Ureter (tissue), 1 donor: ENCODE results near the gene ADAP1. TPM values are rescaled to one million over a fixed set of nuclear protein-coding genes. Genes with fewer than 3 reads are reported as not detected.
A peak's percentile ranks its signal among the peaks of the same experiment; 100 is the strongest.

Experiments
- DNase-seq: peaks from one replicate; pipeline ENCODE4 v3.0.0-alpha.2; 2020; ENCODE audit warnings: low spot score
- total RNA-seq: library from RNA; stranded (reverse); gene quantifications from one replicate; pipeline ENCODE4 v1.2.4, GENCODE V29; 2023
- donor health status: DM: yes; HTN: yes; CAD: no.

The ADAP1 gene
- total RNA-seq, 1 donor from 2014 or later: 20.6 TPM

DNA sequence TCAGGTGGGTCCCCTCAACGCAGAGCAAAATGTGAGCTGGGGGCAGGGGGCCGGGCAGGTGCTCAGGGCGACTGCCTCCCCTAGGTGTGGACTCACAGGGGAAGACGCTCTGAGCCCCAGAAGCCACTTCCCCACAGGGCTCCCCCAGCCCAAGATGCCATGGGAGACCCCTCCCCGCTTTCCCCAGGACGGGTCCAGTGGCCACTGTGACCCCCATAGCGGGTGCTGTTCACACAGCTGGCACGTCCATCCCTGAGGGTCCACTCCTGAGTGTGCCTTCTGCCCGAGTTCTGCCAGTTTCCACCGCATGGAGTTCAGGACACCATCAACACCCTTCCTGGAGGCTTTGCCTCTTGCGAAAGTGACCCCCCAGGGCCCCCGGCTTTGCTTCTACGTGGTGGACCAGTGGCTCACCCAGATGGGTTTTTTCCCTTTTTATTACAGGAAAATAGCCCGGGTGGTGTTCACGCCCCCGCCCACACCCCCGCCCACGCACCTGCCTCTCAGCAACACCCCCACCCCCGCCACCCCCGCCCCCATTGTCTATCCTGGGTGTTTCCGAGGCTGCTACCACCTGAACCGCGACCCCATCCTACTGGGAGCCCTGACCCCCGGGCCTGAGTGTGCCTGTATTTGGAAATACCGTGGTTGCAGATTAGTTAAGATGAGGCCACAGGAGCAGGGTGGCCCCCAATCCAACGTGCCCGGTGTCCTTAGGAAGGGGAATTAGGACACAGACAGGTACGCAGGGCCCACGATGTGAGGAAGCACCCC, 32.0 kb downstream of the ADAP1 start:
- peak; percentile 43 for DNase-seq

DNA sequence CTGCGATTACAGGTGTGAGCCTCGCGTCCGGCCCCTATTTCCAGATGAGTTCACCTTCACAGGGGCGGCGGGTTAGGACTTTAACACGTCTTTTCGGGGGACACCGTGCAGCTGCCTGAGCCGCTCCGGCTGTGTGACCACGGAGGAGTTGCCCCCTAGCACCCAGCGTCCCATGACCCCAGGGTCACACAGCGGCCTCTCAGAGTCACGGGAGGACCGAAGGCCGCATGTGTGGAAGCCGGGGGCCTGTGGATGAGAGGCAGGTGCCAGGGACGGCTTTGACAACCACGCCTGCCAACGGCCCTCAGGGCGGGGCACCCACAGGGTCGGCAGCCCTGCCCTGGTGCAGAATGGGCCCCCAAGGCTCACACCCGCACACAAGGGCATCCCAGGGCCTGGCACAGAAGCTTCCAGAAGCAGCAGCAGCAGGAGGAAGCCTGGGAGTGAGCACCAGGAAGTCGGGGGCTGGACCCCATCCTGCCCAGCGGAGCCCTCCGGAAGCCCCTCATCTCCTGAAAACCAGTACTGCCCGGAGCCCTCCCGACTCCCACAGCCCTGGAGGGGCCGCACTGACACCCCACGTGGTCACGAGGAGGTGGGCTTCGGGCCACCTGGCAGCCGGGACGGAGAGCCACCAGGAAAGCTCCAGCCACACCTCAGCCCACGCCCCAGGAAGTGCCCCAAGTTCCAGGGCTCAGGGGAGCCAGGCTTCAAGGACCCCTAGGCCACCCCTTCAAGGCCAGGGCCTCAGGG, 32.7 kb downstream of the ADAP1 start:
- DNase-seq: peak; percentile 44

DNA sequence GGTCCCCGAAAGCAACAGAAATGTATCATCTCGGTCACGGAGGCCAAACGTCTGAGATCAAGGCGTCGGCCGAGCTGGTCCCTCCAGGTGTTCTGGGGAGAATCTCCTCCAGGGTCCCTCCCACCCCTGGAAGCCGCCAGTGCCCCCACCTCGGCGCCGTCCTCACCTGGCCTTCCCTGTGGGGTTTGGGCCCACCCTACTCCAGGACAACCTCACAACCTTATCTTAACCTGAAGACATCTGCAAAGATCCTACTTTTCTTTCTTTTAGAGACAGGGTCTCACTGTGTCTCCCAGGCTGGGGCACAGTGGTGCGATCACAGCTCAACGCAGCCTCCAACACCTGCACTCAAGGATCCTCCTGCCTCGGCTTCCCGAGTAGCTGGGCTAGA, 33.4 kb downstream of the ADAP1 start:
- DNase-seq: no peak

DNA sequence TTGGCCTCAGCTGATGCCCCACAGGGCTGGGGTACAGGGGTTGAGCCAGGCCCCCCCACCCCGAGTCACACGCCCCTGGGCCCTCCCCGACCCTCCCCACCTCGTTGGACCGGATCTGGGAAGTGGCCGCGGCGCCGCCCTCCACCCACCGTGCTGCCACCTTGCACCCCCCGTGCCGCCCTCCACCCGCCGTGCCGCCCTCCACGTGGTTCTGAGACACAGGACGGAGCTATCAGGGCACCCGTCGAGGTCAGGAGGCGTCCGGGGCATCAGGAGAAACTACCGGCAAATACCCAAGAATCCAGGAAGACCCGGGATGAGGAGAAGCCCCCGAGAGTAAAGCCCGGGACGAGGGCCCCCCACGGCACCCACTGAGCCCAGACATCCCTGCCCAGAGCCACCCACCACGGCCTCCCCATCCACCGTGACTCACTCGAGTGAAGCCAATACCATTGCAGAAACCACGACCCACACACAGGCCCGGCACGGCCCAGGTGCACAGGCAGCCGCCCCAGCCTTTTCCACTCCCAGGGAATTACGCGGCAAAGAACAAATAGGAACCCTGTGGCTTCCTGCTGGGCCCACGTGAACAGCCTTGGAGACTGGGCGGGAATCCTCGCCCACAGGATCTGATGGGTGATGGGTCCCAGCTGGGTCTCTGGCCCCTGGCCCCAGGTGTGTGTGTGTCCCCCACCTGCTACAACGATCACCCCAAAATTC, 34.0 kb downstream of the ADAP1 start:
- peak; percentile 41 for DNase-seq

DNA sequence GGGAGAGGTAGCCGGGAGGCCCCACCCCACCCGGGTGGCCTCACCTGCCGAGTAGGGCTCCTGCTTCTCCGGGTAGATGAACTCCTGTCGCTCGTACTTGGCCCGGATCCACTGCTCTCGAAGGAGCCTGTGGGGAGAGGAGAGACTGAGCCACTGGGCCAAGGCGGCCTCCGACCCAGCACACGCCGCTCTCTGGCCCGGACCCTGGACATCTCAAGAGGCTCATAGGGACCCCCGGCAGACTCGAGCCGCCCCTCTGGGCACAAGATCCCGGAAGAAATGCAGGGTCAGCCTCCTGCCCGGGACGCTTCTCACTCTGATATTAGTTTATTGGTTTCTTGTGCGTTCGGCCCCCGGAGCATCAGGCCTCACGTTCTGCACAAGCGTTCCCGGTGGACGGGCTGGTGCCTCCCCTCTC, 34.5 kb downstream of the ADAP1 start:
- peak; percentile 39 for DNase-seq

DNA sequence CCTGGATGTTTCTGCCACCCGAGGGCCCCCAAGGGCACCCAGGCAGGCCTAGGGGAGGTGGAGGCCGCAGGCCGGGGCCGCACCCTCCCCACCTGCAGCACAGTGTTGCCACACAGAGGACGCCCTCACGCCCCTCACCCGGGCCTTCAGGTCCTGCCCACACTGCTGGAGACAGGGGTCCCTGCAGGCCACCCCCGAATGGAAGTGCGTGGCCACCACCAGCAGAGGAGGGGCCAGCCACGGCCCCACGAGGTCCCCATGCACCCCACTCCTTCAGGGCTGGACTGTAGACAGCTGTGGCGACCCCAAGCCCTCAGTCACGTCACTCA, 35.4 kb downstream of the ADAP1 start:
- DNase-seq: peak; percentile 34

DNA sequence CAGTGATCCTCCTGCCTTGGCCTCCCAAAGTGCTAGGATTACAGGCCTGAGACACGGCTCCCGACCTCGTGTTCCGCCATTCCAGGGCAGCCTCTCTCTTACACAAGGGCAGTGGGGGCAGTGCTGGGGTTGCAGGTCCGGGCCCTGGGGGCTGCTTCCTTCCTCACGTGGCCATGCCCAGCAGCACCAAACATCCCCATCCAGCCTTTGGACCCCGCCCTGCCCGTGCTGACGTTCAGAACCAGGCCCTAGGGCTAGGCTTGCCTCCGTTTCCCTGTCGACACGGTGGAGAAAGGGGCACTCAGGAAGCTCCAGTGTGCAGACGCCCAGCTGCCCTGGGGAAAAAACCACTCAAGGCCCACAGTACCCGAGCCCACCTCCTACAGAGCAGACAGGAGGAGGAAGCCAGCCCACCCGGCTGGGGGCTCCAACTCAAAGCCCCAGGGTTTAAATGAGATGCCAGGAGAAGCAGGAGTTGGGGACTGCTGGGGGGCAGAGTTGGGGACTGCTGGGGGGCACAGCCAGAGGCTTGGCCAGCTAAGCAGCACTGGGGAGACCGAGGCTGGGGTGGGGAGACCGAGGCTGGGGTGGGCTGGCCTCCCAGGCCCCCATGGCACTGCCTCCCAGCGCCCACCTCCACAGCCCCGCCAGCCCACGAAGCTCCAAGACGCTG, 35.9 kb downstream of the ADAP1 start:
- DNase-seq: peak; percentile 37

DNA sequence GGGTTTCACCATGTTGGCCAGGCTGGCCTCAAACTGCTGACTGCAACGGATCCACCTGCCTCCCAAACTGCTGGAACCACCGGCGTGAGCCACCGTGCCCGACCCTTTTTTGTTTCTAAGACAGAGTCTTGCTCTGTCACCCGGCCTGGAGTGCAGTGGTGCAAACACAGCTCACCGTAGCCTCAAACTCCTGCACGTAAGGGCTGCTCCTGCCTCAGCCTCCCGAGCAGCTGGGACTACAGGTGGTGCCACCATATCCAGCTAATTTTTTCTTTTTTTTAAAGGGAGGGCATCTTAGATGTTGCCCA, 36.4 kb downstream of the ADAP1 start:
- DNase-seq: no peak

DNA sequence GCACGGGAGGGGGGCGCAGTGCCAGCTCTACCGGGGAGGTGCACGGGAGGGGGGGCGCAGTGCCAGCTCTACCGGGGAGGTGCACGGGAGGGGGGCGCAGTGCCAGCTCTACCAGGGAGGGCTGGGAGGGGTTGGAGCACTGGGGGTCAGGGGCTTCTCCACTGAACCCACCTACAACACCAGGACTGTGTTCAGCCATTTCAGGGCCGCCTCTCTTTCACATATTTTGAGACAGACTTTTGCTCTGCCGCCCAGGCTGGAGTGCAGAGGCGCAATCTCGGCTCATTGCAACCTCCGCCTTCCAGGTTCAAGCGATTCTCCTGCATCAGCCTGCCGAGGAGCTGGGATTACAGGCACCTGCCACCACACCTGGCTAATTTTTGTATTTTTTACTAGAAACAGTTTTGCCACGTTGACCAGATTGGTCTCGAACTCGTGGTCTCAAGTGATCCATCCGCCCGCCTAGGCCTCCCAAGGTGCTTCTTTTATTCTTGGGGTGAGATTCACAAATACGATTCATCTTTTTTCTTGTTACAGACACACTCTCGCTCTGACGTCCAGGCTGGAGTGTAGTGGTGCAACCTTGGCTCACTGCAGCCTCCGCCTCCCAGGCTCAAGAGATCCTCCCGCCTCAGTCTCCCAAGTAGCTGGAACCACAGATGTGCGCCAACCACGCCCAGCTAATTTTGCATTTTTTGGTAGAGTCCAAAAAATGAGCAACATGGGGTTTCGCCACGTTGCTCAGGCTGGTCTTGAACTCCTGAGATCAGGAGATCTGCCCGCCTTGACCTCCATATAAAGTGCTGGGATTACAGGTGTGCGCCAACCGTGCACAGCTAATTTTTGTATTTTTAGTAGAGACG, 37.0 kb downstream of the ADAP1 start:
- no peak for DNase-seq

DNA sequence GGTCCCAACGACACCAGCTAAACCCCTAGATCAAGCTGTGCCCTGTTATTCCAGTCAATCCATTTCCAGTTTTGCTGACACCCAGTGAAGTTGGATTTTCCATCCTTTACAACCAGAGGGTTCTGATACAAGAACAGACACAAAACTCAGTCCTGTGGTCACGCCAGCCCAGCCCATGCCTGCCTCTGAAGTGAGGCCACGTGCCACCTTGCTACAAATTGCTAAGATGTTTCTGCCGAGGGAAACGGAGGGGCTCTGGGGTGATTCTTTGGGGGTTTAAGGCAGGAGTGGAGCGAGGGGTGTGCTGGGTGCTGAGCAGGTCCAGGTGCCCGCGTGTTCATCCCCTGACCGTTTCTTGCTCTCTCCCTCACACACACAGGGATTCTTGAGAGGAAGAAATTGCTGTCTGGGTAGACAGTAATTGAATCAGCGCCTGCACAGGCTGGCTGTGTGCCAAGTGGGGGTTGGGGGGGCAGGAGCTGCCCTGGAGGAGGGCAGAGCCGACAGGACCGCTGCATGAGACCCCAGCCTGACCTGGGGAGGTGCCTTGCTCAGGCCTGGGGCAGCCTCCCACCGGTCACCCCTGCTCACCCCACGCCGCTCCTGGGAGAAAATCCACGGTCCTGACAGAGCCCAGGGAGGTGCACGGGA, 38.1 kb downstream of the ADAP1 start:
- no peak for DNase-seq

DNA sequence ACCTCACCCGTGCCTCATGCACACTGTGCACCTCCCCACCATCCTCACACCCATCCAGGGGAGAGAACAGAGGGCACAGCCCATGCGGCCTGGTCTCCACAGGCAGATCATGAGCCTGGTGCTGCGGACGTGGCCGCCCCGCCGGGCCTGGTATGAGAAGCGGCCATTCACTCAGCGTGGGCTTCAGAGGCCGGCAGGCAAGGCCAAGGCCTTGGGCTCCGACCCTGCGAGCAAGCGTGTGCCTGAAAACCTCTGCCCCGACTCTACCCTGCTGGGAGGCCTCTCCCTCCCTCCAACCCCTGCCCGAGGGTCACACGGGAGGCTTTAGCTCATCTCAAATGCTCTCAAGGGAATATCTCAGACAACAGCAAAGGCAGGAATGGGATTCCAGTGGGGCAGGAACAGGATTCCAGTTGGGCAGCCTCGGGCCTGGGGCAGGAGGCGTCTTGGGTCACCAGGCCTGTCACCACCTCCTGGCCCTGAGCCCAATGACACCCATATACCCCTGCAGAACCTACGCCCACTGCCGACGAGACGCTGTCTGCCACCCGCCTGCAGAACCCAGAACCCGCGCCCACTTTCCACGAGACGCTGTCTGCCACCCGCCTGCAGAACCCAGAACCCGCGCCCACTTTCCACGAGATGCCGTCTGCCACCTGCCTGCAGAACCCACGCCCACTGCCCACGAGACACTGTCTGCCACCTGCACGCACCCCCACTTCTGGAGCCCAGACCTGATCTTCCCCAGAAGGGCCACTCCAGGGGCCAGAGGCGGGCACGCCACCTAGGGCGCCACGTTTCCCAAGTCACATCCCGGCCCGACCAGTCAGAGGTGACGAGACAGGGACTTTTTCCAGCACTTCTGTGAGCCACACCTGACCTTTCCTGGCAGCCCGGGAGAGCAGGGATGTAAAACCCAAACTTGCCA, 38.9 kb downstream of the ADAP1 start:
- DNase-seq: no peak

DNA sequence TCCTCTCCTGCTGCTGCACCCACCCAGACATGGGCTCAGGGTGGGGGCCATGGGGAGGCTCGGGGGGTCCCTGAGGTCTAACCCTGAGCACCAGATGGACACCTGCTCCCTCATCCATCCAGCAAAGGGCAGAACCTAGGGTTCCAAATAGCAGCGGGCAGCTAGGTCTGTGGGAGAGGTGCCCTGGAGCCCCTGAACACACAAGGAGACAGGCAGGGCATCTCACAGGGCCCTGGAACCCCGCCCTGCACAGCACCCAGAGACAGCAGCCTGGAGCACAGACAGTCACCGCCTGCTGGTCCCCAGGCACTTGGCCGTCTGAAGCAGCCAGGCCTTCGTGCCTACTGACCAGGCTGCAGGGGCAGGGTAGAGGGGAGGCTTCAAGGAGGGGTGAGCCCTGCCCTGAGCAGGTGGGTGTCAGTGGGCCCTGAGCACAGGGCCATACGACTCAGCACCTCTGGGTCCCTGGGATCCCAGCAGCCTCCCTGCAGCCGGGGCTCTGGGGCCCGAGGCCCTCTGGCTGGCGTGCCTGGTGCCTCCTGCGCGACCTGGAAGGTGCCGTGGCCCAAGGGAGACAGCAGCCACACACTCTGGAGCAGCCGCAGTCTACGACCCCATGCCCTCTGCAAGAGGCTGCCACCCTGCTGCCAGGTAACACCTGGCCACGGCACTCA, 39.8 kb downstream of the ADAP1 start:
- DNase-seq: no peak

DNA sequence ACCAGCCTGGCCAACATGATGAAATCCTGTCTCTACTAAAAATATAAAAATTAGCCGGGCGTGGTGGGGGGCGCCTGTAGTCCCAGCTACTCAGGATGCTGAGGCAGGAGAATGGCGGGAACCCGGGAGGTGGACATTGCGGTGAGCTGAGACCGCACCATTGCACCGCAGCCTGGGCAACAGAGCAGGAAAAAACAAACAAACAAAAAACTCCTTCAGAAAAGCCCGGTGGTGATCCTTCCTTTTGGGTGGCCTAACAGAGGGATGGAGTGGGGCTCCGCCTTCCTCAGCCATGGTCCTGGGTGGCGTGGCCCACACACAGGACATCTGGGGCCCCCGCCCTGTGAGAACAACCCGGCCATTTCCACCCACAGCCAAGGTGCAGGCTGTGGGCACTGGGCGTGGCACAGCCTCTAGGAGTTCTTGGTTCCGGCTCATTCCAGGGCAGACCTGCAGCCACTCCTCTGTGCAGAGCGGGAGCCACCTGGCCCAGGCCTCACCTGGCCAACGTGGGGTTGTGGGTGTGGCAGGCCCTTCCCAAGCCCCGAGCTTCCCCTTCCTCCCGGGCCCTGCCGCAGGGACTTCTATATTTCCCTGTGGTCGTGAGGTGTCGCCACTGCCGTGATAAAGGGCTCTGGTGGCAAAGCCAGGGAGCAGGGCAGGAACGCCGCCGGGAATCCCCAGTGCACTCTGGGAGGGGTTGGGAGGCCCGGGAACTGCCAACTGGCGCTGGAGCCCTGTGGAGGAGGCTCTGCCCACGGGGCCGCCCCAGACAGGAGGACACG, 40.6 kb downstream of the ADAP1 start:
- DNase-seq: peak; percentile 73

DNA sequence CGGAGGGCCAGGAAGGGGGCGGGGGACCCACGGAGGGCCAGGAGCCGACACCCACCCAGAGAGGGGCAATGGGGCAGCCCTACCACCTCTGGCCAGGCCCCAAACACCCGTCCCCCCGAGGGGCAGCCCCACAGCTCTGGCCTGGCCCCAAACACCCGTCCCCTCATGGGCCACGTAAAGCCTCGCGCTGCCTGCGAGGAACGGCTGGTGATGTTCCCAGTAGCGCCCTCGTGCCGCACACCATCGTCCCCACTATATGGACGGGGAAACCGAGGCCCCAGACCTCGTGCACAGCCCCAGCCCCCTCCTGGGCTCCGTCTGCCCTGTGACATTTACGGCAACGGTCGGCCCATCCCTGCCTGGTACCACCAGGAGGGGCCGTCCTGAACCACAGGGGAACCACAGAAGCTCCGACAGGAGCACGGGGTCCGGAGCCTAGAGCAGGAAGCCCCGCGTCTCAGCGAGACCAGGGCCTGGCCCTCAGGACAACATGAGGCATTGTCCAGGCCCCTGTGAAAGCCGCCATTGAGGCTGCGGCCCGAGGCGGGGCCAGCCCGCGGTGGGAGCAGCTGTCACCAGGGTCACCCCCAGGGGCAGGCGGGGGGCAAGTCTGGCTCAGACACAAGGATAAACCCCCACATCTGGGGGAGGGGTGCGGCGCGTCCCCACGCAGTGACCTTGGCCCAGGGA, 42.5 kb downstream of the ADAP1 start:
- no peak for DNase-seq

DNA sequence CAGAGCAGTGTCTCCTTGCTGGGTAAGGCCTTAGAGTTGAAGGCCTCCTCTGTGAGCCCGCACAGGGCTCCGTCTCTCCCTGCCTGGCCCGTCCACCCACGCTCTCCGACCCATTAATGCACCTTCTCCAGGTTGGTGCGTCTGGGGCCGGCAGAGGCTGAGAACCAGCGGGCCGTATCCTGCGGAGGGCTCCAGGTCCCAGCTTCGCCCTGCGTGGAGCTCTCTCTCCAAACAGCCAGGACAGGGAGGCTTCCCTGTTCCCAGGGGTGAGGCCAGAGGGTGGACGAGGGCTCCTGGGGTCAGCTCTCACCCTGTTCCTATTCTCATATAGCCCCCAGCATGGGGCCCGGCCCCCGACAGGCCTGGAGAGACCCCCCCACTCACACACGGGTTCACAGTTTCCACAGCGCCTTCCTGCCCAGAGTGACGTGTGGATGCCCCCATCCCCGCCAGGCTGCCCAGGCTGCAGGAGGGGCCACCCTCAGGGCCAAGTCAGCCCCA, 43.5 kb downstream of the ADAP1 start:
- DNase-seq: no peak

DNA sequence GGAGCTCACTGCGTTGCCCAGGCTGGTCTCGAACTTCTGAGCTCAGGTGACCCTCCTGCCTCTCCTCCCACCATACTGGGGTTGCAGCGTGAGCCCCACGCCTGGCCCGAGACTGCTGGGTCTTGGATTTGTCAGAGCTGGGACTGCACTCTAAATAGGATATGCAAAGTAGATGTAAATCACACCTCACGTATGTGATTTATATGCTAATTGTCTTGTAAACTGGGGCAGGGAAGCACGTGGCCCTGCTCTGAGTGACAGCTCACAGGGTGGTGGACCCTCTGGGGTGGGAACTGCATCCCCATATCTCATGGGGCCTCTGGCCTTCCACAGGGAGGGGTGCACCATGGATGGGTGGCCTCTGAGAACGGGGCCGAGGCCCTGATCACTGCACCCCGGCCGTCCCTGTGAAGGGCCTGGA, 44.0 kb downstream of the ADAP1 start:
- DNase-seq: no peak
